HG03575 (cell line): ENCODE results near the gene NPIPB9.
"Not testable (repeated sequence)": the region's sequence is repeated elsewhere in the genome, so short reads cannot be mapped to it uniquely, and the experiment has no call there.

Experiments
- ATAC-seq: cut with Tn5 transposase; IDR thresholded peaks from one replicate; pipeline ENCODE4 v1.9.1; 2021; ENCODE audit not compliant: unreplicated experiment, insufficient number of reproducible peaks, low FRiP score; ENCODE audit errors: extremely low read depth

Gene NPIPB9

DNA sequence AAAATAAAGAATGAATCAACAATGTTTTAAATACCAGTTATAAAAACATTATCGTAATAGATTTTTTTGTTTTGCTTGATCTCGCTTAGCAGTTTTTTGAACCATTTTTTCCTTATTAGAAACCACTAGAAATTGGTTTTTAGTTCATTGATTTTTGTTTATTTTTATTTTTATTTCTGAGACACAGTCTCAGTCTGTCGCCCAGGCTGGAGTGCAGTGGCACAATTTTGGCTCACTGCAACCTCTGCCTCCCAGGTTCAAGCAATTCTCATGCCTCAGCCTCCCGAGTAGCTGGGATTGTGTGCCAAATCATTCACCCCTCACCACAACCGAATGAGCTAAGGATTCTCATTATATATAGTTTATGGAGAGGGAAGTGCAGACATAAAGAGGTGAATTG, at the start of gene NPIPB9:
NPIPB9 (plus strand) TSS at position 301 of the 400 bp plus-strand sequence.
- ATAC-seq = not testable (repeated sequence)

DNA sequence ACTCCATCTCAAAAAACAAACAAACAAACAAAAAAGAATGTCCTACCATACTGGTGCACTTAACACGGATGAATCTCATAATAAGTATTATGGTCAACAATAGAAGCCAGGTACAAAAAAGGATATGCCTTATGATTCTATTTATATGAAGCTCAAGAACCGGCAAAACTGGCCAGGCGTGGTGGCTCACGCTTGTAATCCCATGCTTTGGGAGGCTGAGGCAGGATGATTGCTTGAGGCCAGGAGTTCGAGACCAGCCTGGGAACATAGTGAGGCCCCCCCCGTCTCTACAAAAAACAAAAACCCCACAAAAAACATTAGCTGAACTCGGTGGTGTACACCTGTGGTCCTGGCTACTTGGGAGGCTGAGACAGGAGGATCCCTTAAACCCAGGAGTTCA, 47.3 kb upstream of the NPIPB9 start:
- ATAC-seq = not testable (repeated sequence)

DNA sequence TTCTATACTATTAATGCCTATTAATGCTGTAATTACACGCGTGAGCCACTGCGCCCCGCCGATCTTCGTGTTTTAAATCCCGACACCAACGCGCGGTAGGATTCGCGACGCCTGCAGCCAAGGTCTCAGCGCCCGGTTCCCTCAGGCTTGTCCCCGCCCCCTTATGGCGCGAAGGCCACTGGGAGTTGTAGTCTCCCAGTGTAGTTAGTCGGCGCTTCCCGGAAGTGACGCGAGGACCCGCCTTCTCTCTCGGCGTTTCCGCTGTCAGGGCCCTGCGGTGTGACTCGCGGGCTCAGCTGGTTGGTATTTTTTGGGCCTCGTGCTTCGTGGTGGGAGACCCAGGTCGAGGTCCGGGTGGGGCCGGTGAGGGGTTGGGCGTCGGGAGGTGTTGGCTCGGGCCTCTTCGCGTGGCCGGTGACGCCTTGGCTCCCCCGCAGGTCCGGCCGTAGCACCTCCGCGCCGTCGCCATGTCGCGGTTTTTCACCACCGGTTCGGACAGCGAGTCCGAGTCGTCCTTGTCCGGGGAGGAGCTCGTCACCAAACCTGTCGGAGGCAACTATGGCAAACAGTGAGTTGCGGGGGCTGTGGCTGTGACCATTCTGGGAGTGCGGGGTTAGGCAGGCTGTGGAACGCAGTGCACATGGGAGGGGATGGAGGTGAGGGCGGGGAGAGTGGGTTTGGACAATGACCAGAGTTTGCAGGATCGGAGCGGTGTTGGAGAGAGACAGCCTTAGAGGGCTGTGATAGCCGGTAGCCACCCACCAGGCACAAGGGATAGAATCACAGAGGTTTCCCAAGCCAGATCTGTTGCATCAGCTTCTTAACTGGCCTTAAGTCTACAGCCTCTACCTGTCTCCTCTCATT, 40.1 kb upstream of the NPIPB9 start, which contains the start of gene EIF3C:
EIF3C (plus strand) TSS at position 245 of the 864 bp plus-strand sequence; CDS start at position 468, 223 bp downstream.
- ATAC-seq = not testable (repeated sequence)

DNA sequence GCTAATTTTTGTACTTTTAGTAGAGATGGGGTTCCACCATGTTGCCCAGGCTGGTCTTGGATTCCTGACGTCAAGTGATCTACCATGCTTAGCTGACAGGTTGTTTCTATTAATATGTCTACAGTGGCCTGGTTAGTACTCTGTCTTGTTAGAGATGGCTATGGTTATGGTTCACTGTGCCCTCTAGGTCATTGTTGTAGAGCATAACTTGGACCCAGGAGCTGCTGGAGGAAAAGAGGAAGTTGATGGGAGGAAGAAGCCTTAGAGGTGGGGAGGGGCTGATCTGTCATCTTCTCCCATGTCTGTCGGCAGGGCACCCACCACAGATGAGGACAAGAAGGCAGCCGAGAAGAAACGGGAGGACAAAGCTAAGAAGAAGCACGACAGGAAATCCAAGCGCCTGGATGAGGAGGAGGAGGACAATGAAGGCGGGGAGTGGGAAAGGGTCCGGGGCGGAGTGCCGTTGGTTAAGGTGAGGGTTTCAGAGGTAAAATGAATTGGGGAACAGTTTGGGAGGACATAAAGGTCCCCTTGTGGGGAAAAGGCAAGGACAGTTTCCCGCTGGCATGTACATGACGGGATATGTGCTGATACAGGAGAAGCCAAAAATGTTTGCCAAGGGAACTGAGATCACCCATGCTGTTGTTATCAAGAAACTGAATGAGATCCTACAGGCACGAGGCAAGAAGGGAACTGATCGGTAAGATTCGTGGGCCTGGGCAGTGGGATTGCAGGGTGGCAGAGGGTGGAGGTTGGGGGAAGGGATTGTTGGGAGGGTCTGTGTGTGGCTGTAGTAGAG, 28.5 kb upstream of the NPIPB9 start:
- not testable (repeated sequence) for ATAC-seq

DNA sequence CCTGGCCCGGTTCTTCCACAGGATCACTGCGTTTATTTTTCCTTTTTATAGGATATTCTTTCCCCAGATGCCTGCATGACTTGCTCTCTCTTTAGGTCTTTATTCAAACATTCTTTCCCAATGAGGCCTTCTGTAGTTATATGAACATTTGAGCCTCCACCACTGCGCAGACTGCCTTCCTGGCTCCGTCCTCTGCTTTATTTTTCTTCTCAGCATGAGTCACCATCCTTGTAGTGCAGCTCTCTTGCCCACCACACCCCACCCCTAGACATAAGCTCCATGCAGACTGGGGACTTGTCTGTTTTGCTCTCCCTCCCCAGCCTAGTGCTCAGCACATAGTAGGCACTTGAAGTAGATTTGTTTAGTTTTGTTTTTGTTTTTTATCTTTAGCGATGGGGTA, 20.3 kb upstream of the NPIPB9 start:
- not testable (repeated sequence) for ATAC-seq

DNA sequence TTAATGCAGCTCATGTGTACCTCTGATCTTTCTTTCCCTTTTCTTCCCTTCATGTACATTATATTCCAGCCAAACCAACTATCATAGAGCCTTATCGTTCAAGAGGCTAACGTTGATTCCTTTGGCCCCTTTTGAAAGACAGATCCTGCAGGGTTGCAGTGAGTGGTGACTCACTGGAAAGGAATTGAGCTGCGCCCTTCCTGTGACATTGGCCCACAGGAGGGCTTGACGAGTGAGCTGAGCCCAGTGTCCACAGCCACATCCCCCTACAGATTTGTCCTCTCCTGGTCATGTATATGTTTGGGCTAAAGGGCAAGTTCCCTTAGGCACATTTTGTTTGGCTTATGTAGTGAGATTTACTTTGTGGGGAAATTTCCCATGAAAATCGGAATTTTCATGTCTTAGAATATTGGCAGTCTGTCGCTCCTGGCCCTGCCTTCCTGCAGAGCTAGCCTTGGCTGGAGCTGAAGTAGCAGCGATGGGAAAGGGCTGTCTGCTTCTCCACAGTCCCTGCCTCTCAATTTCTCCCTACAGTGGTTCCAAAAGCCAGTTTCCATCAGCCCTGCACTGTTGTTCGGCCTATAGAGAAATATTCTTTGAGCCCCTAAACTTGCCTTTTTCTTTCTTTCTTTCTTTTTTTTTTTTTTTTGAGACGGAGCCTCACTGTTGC, 19.0 kb upstream of the NPIPB9 start:
- not testable (repeated sequence) for ATAC-seq

DNA sequence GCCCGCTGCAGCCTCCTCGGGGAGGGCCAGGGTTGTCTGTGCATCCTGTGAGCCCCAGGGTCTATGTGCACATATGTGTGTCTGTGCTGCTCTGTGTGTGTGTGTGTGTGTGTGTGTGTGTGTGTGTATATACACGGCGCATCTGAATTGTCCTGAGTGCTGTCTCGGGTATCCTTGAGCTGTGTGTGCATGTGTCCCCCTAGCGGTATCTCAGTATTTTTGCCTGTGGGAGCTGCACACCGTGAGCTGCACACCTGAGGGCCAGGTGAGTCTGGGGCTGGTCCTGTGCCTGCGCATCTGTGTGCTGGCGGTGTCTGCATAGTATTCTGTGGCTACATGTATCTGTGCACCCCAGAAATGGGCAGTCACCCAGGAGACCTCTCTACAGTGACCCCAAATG, 11.8 kb upstream of the NPIPB9 start:
- ATAC-seq = not testable (repeated sequence)

DNA sequence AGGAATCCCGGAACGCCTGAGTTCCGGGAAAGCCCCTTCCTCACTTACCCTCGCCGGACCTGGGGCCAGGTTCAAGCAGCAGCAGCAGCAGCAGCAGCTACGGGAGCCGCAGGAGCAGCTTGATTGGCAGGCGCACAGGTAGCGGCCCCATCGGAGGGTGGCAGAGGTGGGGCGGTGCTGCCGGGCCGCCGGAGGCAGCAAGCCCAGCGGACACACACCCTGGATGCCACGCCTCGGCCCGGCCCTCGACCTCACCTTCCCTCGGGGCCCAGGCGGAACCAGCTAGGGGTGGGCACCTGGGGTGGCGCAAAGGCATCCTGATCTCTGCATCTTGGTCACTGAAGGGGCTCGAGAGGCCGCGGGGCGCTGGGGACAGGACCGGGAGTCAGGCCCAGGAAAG, 11.0 kb upstream of the NPIPB9 start:
- not testable (repeated sequence) for ATAC-seq

DNA sequence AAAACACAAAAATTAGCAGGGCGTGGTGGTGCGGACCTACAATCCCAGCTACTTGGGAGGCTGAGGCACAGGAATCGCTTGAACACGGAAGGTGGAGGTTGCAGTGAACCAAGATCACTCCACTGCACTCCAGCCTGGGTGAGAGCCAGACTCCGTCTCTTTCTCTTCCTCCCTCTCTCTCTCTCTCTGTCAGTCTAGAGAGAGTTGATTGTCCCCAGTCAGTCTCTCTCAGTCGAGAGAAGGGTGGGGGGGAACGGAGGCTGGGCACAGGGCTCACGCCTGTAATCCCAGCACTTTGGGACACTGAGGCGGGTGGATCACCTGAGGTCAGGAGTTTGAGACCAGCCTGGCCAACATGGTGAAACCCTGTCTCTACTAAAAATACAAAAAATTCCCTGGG, 10.3 kb upstream of the NPIPB9 start:
- not testable (repeated sequence) for ATAC-seq

DNA sequence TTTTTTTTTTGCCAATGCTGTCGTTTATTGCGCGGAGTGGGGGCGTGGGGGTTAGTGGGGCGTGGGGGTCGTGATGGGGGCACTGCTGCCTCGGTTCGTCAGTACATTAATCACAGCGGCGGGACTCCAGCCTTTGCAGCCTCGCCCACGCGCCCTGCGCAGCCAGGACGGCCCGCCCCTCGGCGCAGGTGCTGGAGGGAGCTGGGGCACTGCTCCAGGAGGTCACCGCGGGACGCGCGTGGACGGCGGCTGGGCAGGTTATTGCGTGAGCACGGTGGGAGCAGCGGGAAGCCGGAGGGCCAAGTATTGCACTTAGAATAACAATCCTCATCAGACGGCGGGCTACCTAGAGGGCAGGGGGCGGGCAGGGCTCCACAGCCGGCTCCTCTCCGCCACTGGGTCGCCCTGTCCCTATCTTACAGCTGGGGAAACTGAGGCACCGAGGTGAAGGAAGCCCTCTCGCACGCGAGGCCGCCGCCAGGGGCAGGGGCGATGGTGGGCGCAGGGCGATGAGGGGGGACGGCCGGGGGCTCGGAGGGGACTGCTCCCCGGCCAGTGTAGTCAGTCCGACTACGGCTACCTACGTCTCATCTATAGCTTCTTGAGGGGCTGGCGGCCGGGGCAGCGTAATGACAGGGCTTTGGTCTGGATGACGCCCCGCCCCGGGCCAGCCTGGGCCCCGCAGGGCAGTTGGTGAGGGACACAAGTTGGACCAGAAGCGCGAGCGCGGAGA, 4.8 kb upstream of the NPIPB9 start:
- ATAC-seq = not testable (repeated sequence)

DNA sequence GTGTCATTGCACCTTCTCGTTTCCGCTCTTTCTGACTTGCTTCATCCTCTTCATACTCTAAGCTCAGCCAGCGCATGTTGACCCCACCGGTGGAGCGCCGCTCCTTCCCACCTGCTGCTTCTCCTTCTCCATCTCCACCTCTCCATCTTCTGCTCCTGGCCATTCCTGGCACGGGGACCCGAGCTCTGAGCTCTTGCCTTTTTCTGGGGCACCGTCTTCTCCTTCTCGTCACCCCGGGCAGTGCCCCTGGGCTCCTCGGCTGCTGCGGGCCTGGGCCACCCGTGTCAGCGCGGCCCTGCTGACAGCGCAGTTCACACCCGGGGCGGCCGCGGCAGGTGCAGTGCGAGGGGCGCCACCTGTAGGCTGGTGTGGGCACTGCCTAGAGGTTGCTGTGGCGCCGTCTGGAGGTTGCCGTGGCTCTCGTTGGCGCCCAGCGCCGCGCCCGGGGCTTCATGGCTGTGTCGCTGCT, 1.6 kb upstream of the NPIPB9 start:
- ATAC-seq = not testable (repeated sequence)

DNA sequence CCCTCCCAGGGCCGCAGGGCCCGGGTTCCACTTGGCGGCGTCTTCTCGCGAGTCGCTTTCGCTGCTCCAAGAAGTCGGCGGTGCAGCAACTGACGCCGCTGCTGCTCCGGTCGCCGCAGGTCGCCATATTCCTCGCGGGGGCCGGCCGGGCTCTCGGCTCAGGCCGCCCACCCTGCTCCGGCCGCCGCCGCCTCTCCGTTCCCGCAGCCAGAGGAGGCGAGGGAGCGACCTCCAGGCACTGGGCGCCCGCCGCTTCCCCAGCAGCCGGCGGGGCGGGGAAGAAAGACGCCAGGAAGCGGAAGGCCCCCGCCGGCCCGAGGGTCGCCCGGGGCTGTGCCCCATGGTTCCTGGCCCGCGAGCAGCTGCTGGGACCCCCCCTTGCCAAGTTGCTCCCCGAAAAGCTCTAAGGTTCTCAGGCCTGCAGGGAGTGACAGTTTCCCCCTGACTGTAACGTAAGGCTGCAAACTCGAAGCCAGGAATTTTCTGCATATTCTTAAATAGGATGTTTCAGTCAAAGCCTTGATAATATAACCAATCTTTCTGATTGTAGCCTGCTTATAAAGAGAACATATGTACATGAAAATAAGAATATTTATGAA, 1.0 kb upstream of the NPIPB9 start:
- not testable (repeated sequence) for ATAC-seq

DNA sequence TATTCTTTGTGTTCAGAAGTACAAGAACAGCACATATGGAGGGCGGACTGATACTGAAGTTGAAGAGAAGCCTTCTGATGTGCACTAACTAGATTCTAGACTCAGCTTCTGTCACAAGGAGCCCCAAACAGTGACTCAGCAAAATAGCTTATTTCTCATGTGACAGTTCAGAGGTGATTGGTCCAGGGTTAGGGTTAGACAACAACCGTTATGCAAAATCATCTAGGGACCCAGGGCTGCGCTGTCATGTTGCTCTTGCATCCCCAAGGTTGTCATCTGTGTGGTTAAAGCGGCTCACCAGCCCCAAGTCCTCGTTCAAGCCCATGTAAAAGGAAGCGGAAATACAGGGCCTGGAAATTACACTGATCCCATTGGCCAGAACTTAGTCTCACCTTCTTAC, 30.1 kb downstream of the NPIPB9 start:
- ATAC-seq = not testable (repeated sequence)

DNA sequence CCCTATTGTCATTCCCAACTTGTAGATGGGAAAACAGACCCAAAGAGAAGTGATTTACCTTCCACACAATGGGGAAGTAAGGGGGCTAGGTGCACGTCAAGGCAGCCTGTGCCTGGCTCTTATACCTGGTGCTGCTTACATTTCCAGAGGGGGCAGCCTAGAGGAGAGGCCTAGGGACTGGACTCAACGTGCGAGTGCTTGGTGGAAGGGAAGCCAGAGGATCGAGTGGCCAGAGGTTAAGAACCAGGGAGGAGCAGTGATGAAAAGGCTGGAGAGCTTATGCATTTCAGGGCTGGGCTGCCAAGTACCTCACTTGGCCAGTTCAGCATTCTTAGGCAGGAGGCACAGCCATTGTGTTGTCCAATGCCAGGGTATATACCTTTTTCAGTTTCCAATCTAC, 30.8 kb downstream of the NPIPB9 start:
- ATAC-seq = not testable (repeated sequence)

DNA sequence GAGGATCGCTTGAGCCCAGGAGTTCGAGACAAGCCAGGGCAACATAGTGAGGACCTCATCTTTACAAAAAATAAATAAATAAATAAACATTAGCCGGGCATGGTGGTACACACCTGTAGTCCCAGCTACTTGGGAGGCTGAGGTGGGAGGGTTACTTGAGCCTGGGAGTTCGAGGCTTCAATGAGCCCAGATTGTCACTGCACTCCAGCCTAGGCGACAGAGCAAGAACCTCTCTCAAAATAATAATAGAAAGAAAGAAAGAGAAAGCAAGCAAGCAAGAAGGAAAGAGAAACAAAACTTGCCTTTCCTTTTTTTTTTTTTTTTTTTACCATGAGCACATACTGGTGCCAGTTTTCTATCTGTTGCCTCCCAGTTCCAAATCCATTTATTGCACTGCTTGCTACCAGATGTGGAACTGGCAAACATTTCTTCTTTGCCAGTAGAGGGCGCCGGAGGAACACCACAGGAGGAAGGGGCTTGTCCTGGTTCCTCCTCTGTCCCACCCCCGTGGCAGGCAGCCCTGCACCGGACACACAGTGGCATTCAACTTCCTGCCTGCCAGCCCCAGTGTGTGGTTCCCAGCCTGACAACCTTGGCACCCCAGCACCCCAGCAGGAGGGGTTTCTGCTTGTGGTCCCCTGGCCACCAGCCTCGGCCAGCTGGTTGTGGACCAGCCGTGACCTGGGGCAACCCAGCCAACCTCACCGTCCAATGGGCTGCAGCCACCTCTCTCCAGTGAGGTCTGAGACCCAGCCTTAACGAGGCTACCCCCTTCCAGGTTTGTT, 50.8 kb downstream of the NPIPB9 start:
- ATAC-seq = not testable (repeated sequence)

DNA sequence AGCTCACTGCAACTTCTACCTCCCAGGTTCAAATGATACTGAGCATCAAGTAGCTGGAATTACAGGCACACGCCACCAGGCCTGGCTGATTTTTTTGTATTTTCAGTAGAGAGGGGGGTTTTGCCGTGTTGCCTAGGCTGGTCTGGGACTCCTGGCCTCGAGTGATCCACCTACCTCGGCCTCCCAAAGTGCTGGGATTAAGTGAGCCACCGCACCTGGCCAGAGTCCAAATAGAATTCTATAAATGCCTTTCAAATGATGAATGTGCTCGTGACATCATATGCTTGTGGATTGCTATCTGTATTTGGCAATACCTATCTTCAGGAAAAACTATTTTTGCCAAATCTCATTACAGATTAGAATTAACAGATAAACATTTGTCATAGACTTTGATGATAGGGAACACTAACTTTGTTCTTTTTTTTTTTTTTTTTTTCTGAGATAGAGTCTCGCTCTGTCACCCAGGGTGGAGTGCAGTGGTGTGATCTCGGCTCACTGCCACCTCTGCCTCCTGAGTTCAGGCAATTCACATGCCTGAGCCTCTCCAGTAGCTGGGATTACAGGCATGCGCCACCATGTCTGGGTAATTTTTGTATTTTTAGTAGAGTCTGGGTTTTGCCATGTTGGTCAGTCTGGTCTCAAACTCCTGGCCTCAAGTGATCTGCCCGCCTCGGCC, 56.0 kb downstream of the NPIPB9 start:
- not testable (repeated sequence) for ATAC-seq

DNA sequence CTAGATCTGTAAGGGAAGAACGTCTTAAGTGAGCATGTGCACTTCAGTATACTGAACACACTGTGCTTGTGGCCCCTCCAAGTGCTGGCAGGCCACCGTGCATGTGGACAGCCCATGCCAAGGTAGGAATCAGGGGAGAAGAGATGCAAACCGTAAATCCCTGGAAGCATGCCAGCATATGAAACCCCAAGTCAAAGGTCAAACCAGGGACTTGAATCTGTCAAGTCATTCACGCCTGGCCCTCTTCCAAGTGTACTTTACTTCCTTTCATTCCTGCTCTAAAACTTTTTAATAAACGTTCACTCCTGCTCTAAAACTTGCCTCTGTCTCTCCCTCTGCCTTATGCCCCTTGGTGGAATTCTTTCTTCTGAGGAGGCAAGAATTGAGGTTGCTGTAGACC, 68.4 kb downstream of the NPIPB9 start:
- ATAC-seq = no peak
